Esophagus squamous epithelium (tissue), 5 donors: ENCODE measurements around the gene NOP10. TPM values are rescaled to one million over a fixed set of nuclear protein-coding genes. Genes with fewer than 3 reads are reported as not detected.
A peak's percentile ranks its signal among the peaks of the same experiment; 100 is the strongest.

Experiments used
- DNase-seq: peaks from one replicate; lab custom pipeline; 2025; lab: John Stamatoyannopoulos, UW
- H3K27ac ChIP-seq, 4 donors: fragments of 200-600 bp; sonication (generic); one replicate each; pipeline ENCODE4 v1.5.1; 2016 to 2019; ENCODE audit warnings: mild to moderate bottlenecking in 1 of 4
- H3K27me3 ChIP-seq, 4 donors: fragments of 200-600 bp; sonication (generic); 1 replicate in 3 of 4; 2 replicates in 1 of 4; pipeline versions ENCODE4 v1.5.1 to v1.6.0; 2017 to 2021; ENCODE audit warnings: antibody characterized with exemption in 1 of 4
- H3K36me3 ChIP-seq, 3 donors: fragments of 200-600 bp; sonication (generic); one replicate each; pipeline ENCODE4 v1.5.1; 2016 to 2019
- H3K4me1 ChIP-seq, 3 donors: fragments of 200-600 bp; sonication (generic); one replicate each; pipeline ENCODE4 v1.5.1; 2017 to 2019
- H3K4me3 ChIP-seq, 4 donors: fragments of 200-600 bp; sonication (generic); 1 replicate in 3 of 4; 2 replicates in 1 of 4; pipeline ENCODE4 v1.5.1; 2016 to 2019; ENCODE audit warnings: mild to moderate bottlenecking in 2 of 4, moderate library complexity in 1 of 4
- H3K9me3 ChIP-seq, 3 donors: fragments of 200-600 bp; sonication (generic); one replicate each; pipeline ENCODE4 v1.5.1; 2016 to 2019
- POLR2A ChIP-seq, 4 donors: fragments of 450-650 bp; IDR thresholded peaks; one replicate each; pipeline ENCODE4 v1.6.1; 2017; ENCODE audit warnings: antibody characterized with exemption in 4 of 4, mild to moderate bottlenecking in 4 of 4, moderate library complexity in 3 of 4
- WGBS, 2 donors: methylation state at CpG; one replicate each; pipeline ENCODE4 v1.1.5; 2018; 5-methylcytosine and 5-hydroxymethylcytosine counted together
- intact Hi-C: fragments of 100-400 bp; cut with DNase I; formaldehyde crosslinking; loops from one replicate; pipeline ENCODE4 v1.15.0; 2022
- total RNA-seq, 4 donors: library from RNA; depleted of rRNA; stranded (reverse); fragments of >200 nt; gene quantifications; one replicate each; pipeline ENCODE4 v1.1.0, GENCODE V29; 2016
- TF ChIP-seq, protein P1 (sequence below), 6 experiments: fragments of 450-650 bp in 4 of 6; fragments of 200-600 bp in 2 of 6; sonication (generic) in 2 of 6; IDR thresholded peaks; one replicate each; pipeline ENCODE4 v1.5.1; 2016 to 2019; ENCODE audit warnings: antibody characterized with exemption in 6 of 6, mild to moderate bottlenecking in 4 of 6, moderate library complexity in 4 of 6
- donor health status: DM: yes; HTN: yes; CAD: no.

Gene NOP10
- total RNA-seq, 4 donors from 2014 or later, result 132 to 213 (median 176) TPM

GRCh38 chr15:34362047-34362773 lies 19.3 kb upstream of the NOP10 start:
- 64 to 74% methylated on average over 5 to 9 of the region's 10 CpGs for WGBS, 2 donors
- intact Hi-C loops, result loop anchor here (10.0 kb wide), 1 partner anchor 127 kb away; no protein-coding TSS in a partner anchor
- Histone ChIP-seq H3K4me1 (peaks cover 8 to 77% (median 18%) of the 10 kb centered on the region in 3 donors), H3K36me3 (peaks cover 0 to 70% (median 12%) of the 10 kb centered on the region in 3 donors), H3K9me3 (no peaks in the 10 kb centered on the region), H3K27me3 (no peaks in the 10 kb centered on the region), H3K27ac (peak overlapping the region; percentile 26 to 74 (median 68)), H3K4me3 (no peak overlapping the region)
- no peak for DNase-seq
- TF ChIP-seq, protein P1, sequence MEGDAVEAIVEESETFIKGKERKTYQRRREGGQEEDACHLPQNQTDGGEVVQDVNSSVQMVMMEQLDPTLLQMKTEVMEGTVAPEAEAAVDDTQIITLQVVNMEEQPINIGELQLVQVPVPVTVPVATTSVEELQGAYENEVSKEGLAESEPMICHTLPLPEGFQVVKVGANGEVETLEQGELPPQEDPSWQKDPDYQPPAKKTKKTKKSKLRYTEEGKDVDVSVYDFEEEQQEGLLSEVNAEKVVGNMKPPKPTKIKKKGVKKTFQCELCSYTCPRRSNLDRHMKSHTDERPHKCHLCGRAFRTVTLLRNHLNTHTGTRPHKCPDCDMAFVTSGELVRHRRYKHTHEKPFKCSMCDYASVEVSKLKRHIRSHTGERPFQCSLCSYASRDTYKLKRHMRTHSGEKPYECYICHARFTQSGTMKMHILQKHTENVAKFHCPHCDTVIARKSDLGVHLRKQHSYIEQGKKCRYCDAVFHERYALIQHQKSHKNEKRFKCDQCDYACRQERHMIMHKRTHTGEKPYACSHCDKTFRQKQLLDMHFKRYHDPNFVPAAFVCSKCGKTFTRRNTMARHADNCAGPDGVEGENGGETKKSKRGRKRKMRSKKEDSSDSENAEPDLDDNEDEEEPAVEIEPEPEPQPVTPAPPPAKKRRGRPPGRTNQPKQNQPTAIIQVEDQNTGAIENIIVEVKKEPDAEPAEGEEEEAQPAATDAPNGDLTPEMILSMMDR (IDR thresholded peaks at IDR 0.05), result no peak
- no peak for TF ChIP-seq POLR2A (IDR thresholded peaks at IDR 0.05)

DNA sequence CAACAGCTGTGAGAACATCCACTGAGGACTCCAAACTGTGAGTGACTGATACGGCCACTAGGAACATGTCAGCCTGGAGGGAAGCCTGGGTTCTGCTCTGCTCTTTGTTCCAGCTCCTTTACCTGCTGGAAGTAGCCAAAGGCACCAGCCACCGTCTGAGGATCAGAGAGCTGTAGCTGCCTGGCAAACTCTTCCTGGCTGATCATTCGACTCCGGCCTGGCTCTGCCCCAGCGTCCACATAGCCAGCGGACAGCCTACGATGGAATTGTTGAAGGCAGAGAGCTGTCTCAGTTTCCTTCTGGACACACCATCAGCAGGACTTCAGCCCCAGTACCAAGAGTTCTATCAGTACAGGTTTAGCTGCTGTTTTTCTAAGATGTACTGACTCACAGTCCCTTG lies 18.3 kb upstream of the NOP10 start:
- no peak overlapping the region for H3K4me3 ChIP-seq
- no peaks in the 10 kb centered on the region for H3K9me3 ChIP-seq
- H3K27ac ChIP-seq, result peak overlapping the region in 3 of 4 donors; percentile 68 to 74 (median 69)
- peaks cover 0 to 80% (median 12%) of the 10 kb centered on the region in 3 donors for H3K36me3 ChIP-seq
- no peak for DNase-seq
- TF ChIP-seq, protein P1 (IDR thresholded peaks at IDR 0.05), result no peak
- TF ChIP-seq POLR2A (IDR thresholded peaks at IDR 0.05), result no peak
- intact Hi-C loops, result loop anchor here (10.0 kb wide), 1 partner anchor 126 kb away; no protein-coding TSS in a partner anchor
- H3K27me3 ChIP-seq, result no peaks in the 10 kb centered on the region
- WGBS, 2 donors, result 86 to 100% methylated on average over 2 to 7 of the region's 7 CpGs
- peaks cover 8 to 75% (median 18%) of the 10 kb centered on the region in 3 donors for H3K4me1 ChIP-seq

DNA sequence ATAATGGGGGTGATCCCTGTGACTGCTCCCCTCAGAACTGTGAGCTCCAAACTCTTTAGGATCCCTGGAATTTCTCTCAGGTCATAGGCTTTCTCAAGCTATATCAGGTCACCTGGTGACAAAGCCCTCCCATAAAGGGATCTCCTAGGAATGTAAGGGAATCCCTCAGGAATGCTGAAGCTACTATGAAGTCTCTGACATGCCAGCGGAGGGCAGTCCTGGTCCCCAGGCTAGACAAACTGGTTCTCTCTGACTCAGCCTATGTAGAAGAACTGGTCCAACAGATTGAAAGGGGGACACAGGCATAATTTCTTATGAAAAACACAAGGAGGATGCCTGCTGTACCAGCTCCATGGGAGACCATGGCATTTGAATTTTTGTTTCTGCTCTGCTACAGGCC lies 17.4 kb upstream of the NOP10 start:
- Histone ChIP-seq H3K4me3 (no peak overlapping the region), H3K9me3 (no peaks in the 10 kb centered on the region), H3K27me3 (no peaks in the 10 kb centered on the region), H3K36me3 (peaks cover 0 to 90% (median 12%) of the 10 kb centered on the region in 3 donors), H3K4me1 (peaks cover 5 to 66% (median 10%) of the 10 kb centered on the region in 3 donors), H3K27ac (peak overlapping the region in 3 of 4 donors; percentile 68 to 74 (median 69))
- 60% methylated on average over 1 of the region's 1 CpG; no CpG with 5 or more reads in 1 of the 2 donors for WGBS, 2 donors
- TF ChIP-seq POLR2A (IDR thresholded peaks at IDR 0.05), result no peak
- TF ChIP-seq, protein P1 (IDR thresholded peaks at IDR 0.05), result no peak
- intact Hi-C loops, result loop anchor here (10.0 kb wide), 1 partner anchor 125 kb away; no protein-coding TSS in a partner anchor
- DNase-seq, result no peak

DNA sequence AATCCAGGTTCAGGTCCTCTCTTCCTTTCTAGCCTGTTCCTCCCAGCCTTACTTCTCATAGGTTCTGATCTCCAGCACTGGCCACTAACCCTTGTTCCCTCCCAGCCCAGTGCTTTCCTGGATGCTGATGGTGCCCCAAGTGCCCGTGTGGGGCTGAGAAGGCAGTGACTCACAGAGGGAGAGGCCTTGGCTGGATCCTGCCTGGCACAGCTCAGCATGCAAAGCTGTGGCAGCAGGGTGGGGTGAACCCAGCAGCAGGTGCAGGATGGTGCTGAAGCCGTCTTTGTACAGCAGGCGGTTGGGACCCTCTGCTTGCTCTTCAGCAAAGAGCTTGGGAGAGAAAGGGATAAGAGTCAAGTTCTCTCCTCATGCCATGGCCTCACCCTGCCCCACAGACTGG lies 16.5 kb upstream of the NOP10 start:
- no peak for DNase-seq
- no peaks in the 10 kb centered on the region for H3K9me3 ChIP-seq
- H3K27ac ChIP-seq, result peak overlapping the region in 3 of 4 donors; percentile 68 to 74 (median 69)
- WGBS, 2 donors, result no CpG with 5 or more reads among the region's 3 CpGs
- no peaks in the 10 kb centered on the region for H3K27me3 ChIP-seq
- H3K4me3 ChIP-seq, result no peak overlapping the region
- intact Hi-C loops, result no loop called here
- peaks cover 5 to 57% (median 9%) of the 10 kb centered on the region in 3 donors for H3K4me1 ChIP-seq
- no peak for TF ChIP-seq POLR2A (IDR thresholded peaks at IDR 0.05)
- TF ChIP-seq, protein P1 (IDR thresholded peaks at IDR 0.05), result no peak
- peaks cover 0 to 98% (median 12%) of the 10 kb centered on the region in 3 donors for H3K36me3 ChIP-seq

- no peak for DNase-seq
- Histone ChIP-seq H3K9me3 (no peaks in the 10 kb centered on the region), H3K4me3 (no peak overlapping the region), H3K4me1 (peaks cover 5 to 54% (median 9%) of the 10 kb centered on the region in 3 donors), H3K27ac (peak overlapping the region in 3 of 4 donors; percentile 68 to 74 (median 69)), H3K36me3 (peaks cover 0 to 99% (median 11%) of the 10 kb centered on the region in 3 donors), H3K27me3 (no peaks in the 10 kb centered on the region)
- 91 to 92% methylated on average over 4 of the region's 4 CpGs for WGBS, 2 donors
- intact Hi-C loops, result no loop called here
- TF ChIP-seq, protein P1 (IDR thresholded peaks at IDR 0.05), result no peak
- no peak for TF ChIP-seq POLR2A (IDR thresholded peaks at IDR 0.05)
Measured at GRCh38 chr15:34358948-34359347, 16.0 kb upstream of the NOP10 start.
